ENCODE data around the gene SLC19A2. TPM values are rescaled to one million over a fixed set of nuclear protein-coding genes. Genes with fewer than 3 reads are reported as not detected.

Gene SLC19A2
- total and polyA plus RNA-seq, 3 donors from 2014 or later = 14.6 to 26.5 (median 22.5) TPM

GRCh38 chr1:169474302-169474995, 11.3 kb downstream of the SLC19A2 start:
- 81 to 88% methylated on average over 1 of the region's 1 CpG for WGBS, 2 donors
- H3K4me3 ChIP-seq = no peak overlapping the region
- TF ChIP-seq POLR2A (IDR thresholded peaks at IDR 0.05) (no peak), CTCF (IDR thresholded peaks at IDR 0.05) (no peak)
- H3K27ac ChIP-seq = no peak overlapping the region
- H3K27me3 ChIP-seq = no peaks in the 10 kb centered on the region
- no peaks in the 10 kb centered on the region for H3K4me1 ChIP-seq
- H3K36me3 ChIP-seq (ENCODE audit: low read depth, missing control alignments) = no peaks in the 10 kb centered on the region
- DNase-seq = no peak
- no peaks in the 10 kb centered on the region for H3K9me3 ChIP-seq
- intact Hi-C loops (cut with DNase I; ENCODE audit: low total_unique reads) = no loop called here

DNA sequence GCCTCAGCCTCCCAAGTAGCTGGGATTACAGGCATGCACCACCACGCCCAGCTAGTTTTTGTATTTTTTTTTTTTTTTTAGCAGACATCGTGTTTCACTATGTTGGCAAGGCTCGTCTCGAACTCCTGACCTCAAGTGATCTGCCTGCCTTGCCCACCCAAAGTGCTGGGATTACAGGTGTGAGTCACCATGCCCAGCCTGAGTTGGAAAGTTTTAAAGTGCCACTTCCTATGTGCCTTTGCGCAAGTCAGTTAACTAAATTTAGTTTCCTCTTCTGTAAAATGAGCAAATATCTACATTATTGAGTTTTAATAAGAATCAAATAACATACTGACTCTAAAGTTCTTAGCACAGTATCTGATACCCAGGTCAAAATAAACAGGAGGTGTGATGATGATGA, 12.4 kb downstream of the SLC19A2 start:
- TF ChIP-seq POLR2A (IDR thresholded peaks at IDR 0.05) (no peak), CTCF (IDR thresholded peaks at IDR 0.05) (no peak)
- Histone ChIP-seq H3K27me3 (no peaks in the 10 kb centered on the region), H3K4me3 (no peak overlapping the region), H3K36me3 (ENCODE audit: low read depth, missing control alignments) (no peaks in the 10 kb centered on the region), H3K27ac (no peak overlapping the region), H3K4me1 (no peaks in the 10 kb centered on the region), H3K9me3 (no peaks in the 10 kb centered on the region)
- 76 to 97% methylated on average over 5 of the region's 5 CpGs for WGBS, 2 donors
- no peak for DNase-seq
- intact Hi-C loops (cut with DNase I; ENCODE audit: low total_unique reads) = no loop called here

DNA sequence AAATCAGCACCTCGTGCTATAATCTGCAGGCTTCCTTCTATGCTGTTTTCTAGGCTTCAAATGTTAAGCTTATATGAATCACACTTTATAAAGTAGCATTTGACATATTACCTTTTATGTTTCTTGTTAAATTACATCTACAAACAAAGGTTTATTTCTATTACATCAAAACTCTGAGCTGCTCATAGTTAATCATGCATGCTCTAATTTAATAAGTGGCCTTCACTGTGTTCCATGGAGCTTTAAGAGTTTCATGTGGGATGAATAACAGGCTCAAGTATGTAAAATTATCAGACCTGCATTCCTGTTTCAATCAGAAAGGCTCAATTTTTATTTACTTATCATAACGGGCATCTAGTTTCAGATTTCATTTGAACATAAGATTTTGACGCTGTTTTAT, 13.0 kb downstream of the SLC19A2 start:
- no peaks in the 10 kb centered on the region for H3K9me3 ChIP-seq
- TF ChIP-seq POLR2A (IDR thresholded peaks at IDR 0.05) (no peak), CTCF (IDR thresholded peaks at IDR 0.05) (no peak)
- DNase-seq = no peak
- H3K4me3 ChIP-seq = no peak overlapping the region
- intact Hi-C loops (cut with DNase I; ENCODE audit: low total_unique reads) = no loop called here
- H3K4me1 ChIP-seq = no peaks in the 10 kb centered on the region
- H3K27me3 ChIP-seq = no peaks in the 10 kb centered on the region
- 93 to 98% methylated on average over 3 of the region's 3 CpGs for WGBS, 2 donors
- no peak overlapping the region for H3K27ac ChIP-seq
- no peaks in the 10 kb centered on the region for H3K36me3 ChIP-seq (ENCODE audit: low read depth, missing control alignments)

GRCh38 chr1:169468982-169469381, 16.8 kb downstream of the SLC19A2 start:
- no peak overlapping the region for H3K4me3 ChIP-seq
- H3K27ac ChIP-seq = no peak overlapping the region
- H3K4me1 ChIP-seq = no peaks in the 10 kb centered on the region
- no peak for TF ChIP-seq CTCF (IDR thresholded peaks at IDR 0.05)
- TF ChIP-seq POLR2A (IDR thresholded peaks at IDR 0.05) = no peak
- intact Hi-C loops (cut with DNase I; ENCODE audit: low total_unique reads) = no loop called here
- no peak for DNase-seq
- no peaks in the 10 kb centered on the region for H3K9me3 ChIP-seq
- no peaks in the 10 kb centered on the region for H3K36me3 ChIP-seq (ENCODE audit: low read depth, missing control alignments)
- H3K27me3 ChIP-seq = no peaks in the 10 kb centered on the region
